ENCODE data around the gene CHPF. TPM values are rescaled to one million over a fixed set of nuclear protein-coding genes. Genes with fewer than 3 reads are reported as not detected.
A peak's percentile ranks its signal among the peaks of the same experiment; 100 is the strongest.

The CHPF gene
- total RNA-seq, 4 donors from 2014 or later: 19.0 to 122 (median 90.5) TPM

GRCh38 chr2:219525533-219526232, 17.9 kb downstream of the CHPF start:
- Histone ChIP-seq H3K9me3 (no peaks in the 10 kb centered on the region), H3K27me3 (peaks cover 0 to 20% of the 10 kb centered on the region in 2 donors), H3K4me1 (peaks cover 0 to 17% (median 9%) of the 10 kb centered on the region in 4 donors), H3K36me3 (no peaks in the 10 kb centered on the region), H3K4me3 (no peak overlapping the region), H3K27ac (no peak overlapping the region)
- no peak for TF ChIP-seq CTCF (IDR thresholded peaks at IDR 0.05)
- TF ChIP-seq POLR2A (IDR thresholded peaks at IDR 0.05): no peak
- DNase-seq: no peak

- DNase-seq: no peak
Observed at GRCh38 chr2:219524817-219525216, 18.8 kb downstream of the CHPF start.

GRCh38 chr2:219523031-219523671, 20.5 kb downstream of the CHPF start:
- Histone ChIP-seq H3K9me3 (no peaks in the 10 kb centered on the region), H3K27me3 (peaks cover 0 to 20% of the 10 kb centered on the region in 2 donors), H3K36me3 (no peaks in the 10 kb centered on the region), H3K4me1 (peaks cover 0 to 17% (median 9%) of the 10 kb centered on the region in 4 donors), H3K4me3 (peak overlapping the region in 2 of 4 donors; percentile 27 to 35), H3K27ac (peak overlapping the region in 1 of 4 donors; percentile 63)
- no peak for TF ChIP-seq CTCF (IDR thresholded peaks at IDR 0.05)
- no peak for DNase-seq

More at GRCh38 chr2:219524817-219525216, 18.8 kb downstream of the CHPF start:
- Histone ChIP-seq H3K27me3 (peaks cover 0 to 20% of the 10 kb centered on the region in 2 donors), H3K4me1 (peaks cover 0 to 17% (median 9%) of the 10 kb centered on the region in 4 donors), H3K9me3 (no peaks in the 10 kb centered on the region), H3K4me3 (no peak overlapping the region), H3K36me3 (no peaks in the 10 kb centered on the region), H3K27ac (no peak overlapping the region)
- no peak for TF ChIP-seq CTCF (IDR thresholded peaks at IDR 0.05)
- TF ChIP-seq POLR2A (IDR thresholded peaks at IDR 0.05): no peak

- no peak for TF ChIP-seq CTCF (IDR thresholded peaks at IDR 0.05)
- no peak for TF ChIP-seq POLR2A (IDR thresholded peaks at IDR 0.05)
- Histone ChIP-seq H3K4me3 (peak overlapping the region in 3 of 4 donors; percentile 19 to 35 (median 27)), H3K36me3 (no peaks in the 10 kb centered on the region), H3K4me1 (peaks cover 0 to 17% (median 9%) of the 10 kb centered on the region in 4 donors), H3K9me3 (no peaks in the 10 kb centered on the region), H3K27me3 (peaks cover 0 to 20% of the 10 kb centered on the region in 2 donors), H3K27ac (peak overlapping the region in 2 of 4 donors; percentile 0 to 63)
- DNase-seq: no peak
Observed at GRCh38 chr2:219522111-219523030, 21.2 kb downstream of the CHPF start.

GRCh38 chr2:219521066-219521880, 22.3 kb downstream of the CHPF start:
- Histone ChIP-seq H3K9me3 (no peaks in the 10 kb centered on the region), H3K4me1 (peaks cover 0 to 17% (median 9%) of the 10 kb centered on the region in 4 donors), H3K27me3 (peaks cover 0 to 20% of the 10 kb centered on the region in 2 donors), H3K4me3 (no peak overlapping the region), H3K36me3 (no peaks in the 10 kb centered on the region), H3K27ac (no peak overlapping the region)
- peak in 3 of 6 experiments; percentile 24 to 31 (median 29) for TF ChIP-seq CTCF (IDR thresholded peaks at IDR 0.05)
- TF ChIP-seq POLR2A (IDR thresholded peaks at IDR 0.05): no peak
- no peak for DNase-seq

Data from Peyer's patch (tissue), 4 donors.